Activated naive CD8-positive, alpha-beta T cell (primary cell): Measurements from ENCODE around the gene ITIH5.
"Not testable (repeated sequence)": the region's sequence is repeated elsewhere in the genome, so short reads cannot be mapped to it uniquely, and the experiment has no call there.

Experiments
- H3K27ac Mint-ChIP-seq: one replicate; pipeline ENCODE4 v1.8.0; 2021; ENCODE audit warnings: mixed read lengths
- H3K27me3 Mint-ChIP-seq: one replicate; pipeline ENCODE4 v1.8.0; 2021; ENCODE audit warnings: mixed read lengths
- H3K36me3 Mint-ChIP-seq: one replicate; pipeline ENCODE4 v1.8.0; 2021; ENCODE audit warnings: mixed read lengths
- H3K4me1 Mint-ChIP-seq: one replicate; pipeline ENCODE4 v1.8.0; 2021; ENCODE audit warnings: low read depth, mixed read lengths
- H3K4me3 Mint-ChIP-seq: one replicate; pipeline ENCODE4 v1.8.0; 2021; ENCODE audit warnings: mild to moderate bottlenecking, mixed read lengths
- H3K9me3 Mint-ChIP-seq: one replicate; pipeline ENCODE4 v1.8.0; 2021; ENCODE audit warnings: low read depth, mixed read lengths

The ITIH5 gene

DNA sequence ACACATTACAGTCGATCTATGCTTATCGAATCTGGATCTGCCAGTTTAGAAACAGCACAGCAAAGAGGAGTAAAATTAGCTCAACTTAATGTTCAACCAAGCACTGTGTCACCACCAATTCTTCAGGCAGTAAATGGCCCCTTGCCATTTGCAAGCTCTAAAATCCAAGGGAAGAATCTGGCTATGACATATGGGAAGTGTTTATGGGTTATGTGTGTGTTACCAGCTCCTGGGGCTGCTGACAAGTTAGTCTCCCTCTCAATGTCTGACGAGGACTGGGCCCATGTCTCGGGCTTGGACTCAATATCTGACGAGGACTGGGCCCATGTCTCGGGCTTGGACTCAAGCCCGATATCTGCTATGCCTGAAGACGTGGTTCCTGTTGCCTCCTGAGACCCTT is 30.7 kb upstream of the ITIH5 start:
- H3K9me3 Mint-ChIP-seq, result peaks cover 10% of the 10 kb centered on the region
- peaks cover 5% of the 10 kb centered on the region for H3K36me3 Mint-ChIP-seq
- no peak overlapping the region for H3K27ac Mint-ChIP-seq
- no peaks in the 10 kb centered on the region for H3K4me1 Mint-ChIP-seq
- peaks cover 19% of the 10 kb centered on the region for H3K27me3 Mint-ChIP-seq
- H3K4me3 Mint-ChIP-seq, result no peak overlapping the region

DNA sequence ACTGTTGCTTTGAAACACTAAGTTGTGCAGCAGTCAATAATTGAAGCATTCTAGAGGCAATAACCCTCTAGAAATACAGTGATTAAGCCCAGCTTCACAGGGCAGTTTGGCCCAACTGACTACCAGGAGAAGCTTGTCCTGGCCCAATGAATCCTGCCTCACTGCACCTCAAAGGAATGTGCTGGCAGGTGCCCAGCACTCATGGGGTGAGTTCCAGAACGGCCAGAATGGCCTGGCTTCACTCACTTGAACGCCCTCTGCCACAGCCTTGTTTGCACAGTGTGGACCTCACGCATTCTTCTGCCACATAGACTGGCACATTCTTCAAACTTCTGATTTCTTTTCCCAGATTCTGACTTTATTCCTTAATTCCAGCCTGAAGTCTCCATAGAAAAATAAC is 29.8 kb upstream of the ITIH5 start:
- H3K9me3 Mint-ChIP-seq, result peaks cover 11% of the 10 kb centered on the region

DNA sequence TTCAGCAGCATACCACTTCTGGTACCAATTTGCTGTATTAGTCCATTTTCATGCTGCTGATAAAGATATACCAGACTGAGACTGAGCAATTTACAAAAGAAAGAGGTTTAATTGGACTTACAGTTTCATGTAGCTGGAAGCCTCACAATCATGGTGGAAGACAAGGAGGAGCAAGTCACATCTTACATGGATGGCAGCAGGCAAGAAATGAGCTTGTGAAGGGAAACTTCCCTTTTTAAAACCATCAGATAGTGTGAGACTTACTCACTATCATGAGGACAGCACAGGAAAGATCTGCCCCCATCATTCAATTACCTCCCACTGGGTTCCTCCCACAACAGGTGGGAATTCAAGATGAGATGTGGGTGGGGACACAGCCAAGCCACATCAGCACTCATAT is 26.4 kb upstream of the ITIH5 start:
- H3K4me3 Mint-ChIP-seq, H3K36me3 Mint-ChIP-seq, H3K27me3 Mint-ChIP-seq, H3K4me1 Mint-ChIP-seq, H3K27ac Mint-ChIP-seq: not testable (repeated sequence)
- H3K9me3 Mint-ChIP-seq, result peaks cover 19% of the 10 kb centered on the region

More for the DNA sequence above, 29.8 kb upstream of the ITIH5 start:
- no peaks in the 10 kb centered on the region for H3K4me1 Mint-ChIP-seq
- H3K4me3 Mint-ChIP-seq, result no peak overlapping the region
- peaks cover 14% of the 10 kb centered on the region for H3K27me3 Mint-ChIP-seq
- peaks cover 5% of the 10 kb centered on the region for H3K36me3 Mint-ChIP-seq
- no peak overlapping the region for H3K27ac Mint-ChIP-seq

DNA sequence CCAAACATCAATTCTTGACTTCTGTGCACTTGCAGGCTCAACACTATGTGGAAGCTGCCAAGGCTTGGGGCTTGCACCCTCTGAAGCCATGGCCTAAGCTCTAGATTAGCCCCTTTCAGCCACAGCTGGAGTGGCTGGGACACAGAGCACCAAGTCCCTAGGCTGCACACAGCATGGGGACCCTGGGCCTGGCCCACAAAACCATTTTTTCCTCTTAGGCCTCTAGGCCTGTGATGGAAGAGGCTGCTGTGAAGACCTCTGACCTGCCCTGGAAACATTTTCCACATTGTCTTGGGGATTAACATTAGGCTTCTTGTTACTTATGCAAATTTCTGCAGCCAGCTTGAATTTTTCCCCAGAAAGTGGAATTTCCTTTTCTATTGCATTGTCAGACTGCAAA is 25.6 kb upstream of the ITIH5 start:
- H3K27me3 Mint-ChIP-seq, H3K27ac Mint-ChIP-seq, H3K4me1 Mint-ChIP-seq, H3K4me3 Mint-ChIP-seq, H3K36me3 Mint-ChIP-seq: not testable (repeated sequence)
- peaks cover 19% of the 10 kb centered on the region for H3K9me3 Mint-ChIP-seq

DNA sequence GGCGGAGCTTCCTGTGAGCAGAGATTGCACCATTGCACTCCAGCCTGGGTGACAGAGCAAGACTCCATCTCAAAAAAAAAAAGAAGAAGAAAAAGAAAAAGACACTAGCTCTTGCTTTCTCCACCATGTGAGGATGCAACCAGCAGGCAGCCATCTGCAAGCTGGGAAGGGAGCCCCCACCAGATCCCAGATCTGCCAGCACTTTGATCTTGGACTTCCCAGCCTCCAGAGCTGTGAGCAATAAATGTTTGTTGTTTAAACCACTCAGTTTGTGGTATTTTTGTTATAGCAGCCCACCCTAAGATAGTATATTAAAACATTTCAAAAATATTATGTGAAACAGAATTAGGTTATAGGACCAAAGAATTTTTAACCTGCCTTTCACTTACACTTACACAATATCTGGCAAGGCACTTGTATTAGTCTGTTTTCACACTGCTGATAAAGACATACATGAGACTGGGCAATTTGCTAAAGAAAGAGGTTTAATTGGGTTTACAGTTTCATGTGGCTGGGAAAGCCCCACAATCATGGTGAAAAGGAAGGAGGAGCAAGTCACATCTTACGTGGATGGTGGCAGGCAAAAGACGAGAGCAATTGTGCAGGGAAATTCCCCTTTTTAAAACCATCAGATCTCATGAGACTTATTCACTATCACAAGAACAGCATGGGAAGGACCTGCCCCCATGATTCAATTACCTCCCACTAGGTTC is 24.3 kb upstream of the ITIH5 start:
- H3K27ac Mint-ChIP-seq, result not testable (repeated sequence)

DNA sequence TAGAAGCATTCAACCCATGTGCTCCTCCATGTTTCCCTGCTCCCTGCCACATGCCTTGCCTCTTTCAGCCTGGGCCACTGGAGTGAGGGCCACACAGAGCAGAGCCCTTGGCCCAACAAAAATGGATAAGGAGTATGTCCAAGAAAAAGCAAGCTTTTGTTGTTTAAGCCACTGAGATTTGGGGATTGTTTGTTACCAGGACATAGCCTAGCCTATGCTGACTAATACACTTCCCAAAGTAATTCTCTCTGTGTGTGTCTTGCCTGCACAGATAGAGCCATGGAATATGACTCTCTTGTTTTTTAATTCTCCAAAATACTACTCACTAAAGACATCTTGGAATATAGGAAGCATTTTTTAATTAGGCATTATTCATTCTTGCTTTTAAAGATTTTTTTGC is 22.8 kb upstream of the ITIH5 start:
- Mint-ChIP-seq H3K36me3 (peaks cover 8% of the 10 kb centered on the region), H3K27me3 (no peaks in the 10 kb centered on the region), H3K4me3 (no peak overlapping the region), H3K4me1 (peaks cover 8% of the 10 kb centered on the region), H3K27ac (no peak overlapping the region), H3K9me3 (peaks cover 19% of the 10 kb centered on the region)

More for the DNA sequence above, 24.3 kb upstream of the ITIH5 start:
- H3K9me3 Mint-ChIP-seq, result peaks cover 19% of the 10 kb centered on the region
- not testable (repeated sequence) for H3K36me3 Mint-ChIP-seq, H3K4me3 Mint-ChIP-seq, H3K4me1 Mint-ChIP-seq, H3K27me3 Mint-ChIP-seq

DNA sequence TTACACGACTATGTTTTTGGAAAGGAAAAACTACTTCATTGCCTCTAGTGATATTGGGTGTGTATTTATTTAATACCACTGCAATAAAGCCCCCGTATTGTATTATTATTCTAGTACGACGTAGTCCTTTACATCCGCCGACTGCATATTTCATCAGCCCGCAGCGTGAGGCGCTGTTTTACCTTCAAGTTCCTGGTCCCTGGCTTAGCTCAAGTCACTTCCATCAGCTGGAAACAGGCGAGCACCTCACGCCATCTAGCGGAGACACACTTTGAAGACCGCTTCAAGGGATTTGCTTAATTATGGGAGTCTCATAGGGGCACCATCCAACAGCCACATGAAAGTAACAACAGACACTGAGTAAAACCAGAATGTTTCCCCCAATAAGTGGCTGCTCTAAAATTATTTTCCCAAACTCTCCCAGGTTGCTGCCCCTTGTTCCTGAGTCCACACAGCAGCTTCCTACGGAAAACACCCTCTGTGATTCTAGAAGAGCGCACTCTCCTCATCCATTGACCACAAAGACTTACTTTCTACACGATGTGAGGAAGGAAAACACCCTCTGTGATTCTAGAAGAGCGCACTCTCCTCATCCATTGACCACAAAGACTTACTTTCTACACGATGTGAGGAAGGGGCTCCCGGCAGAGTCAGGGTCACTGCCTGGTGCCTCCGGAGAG is 20.6 kb upstream of the ITIH5 start:
- no peak overlapping the region for H3K27ac Mint-ChIP-seq
- H3K4me1 Mint-ChIP-seq, result peaks cover 8% of the 10 kb centered on the region
- H3K4me3 Mint-ChIP-seq, result peak overlapping the region; percentile 15
- peaks cover 2% of the 10 kb centered on the region for H3K36me3 Mint-ChIP-seq
- no peaks in the 10 kb centered on the region for H3K27me3 Mint-ChIP-seq
- peaks cover 10% of the 10 kb centered on the region for H3K9me3 Mint-ChIP-seq

DNA sequence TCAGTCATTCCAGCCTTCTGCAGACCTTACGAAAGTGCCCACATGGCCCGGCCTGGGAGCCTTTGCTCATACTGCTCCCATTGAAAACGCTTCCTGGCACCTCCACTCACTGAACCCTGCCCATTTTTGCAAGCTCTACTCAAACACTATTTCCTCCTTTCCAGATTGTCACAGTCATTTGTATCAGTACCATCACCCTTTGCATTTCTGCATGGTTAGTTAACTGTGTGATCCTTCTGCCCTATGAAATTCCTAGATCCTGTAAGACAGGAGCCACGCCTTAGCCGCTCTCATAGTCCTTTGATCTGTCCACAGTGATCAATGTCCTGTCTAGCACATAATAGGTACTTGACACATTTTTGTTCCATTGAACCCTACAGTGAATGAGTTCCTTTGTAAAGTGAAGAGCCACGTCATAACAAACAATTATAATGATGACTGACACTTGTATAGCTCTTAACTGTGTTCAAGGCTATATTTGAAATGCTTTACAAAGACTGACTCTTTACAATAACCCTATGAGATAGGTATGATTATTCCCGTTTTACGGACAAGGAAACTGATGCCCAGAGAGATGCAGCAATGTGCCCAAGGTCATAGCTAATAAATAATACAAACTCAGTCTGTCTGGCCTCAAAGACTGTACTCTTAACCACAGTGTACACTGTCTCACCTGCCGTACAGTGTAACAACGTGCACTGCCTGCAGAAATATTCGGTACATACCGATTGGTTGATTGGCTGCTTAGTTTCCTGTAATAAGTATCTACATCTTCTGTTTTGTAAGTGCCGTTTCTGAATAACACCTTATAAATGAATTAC is 19.8 kb upstream of the ITIH5 start:
- Mint-ChIP-seq H3K4me3 (no peak overlapping the region), H3K27ac (no peak overlapping the region), H3K9me3 (peaks cover 8% of the 10 kb centered on the region), H3K4me1 (peaks cover 8% of the 10 kb centered on the region), H3K27me3 (no peaks in the 10 kb centered on the region), H3K36me3 (peaks cover 2% of the 10 kb centered on the region)

DNA sequence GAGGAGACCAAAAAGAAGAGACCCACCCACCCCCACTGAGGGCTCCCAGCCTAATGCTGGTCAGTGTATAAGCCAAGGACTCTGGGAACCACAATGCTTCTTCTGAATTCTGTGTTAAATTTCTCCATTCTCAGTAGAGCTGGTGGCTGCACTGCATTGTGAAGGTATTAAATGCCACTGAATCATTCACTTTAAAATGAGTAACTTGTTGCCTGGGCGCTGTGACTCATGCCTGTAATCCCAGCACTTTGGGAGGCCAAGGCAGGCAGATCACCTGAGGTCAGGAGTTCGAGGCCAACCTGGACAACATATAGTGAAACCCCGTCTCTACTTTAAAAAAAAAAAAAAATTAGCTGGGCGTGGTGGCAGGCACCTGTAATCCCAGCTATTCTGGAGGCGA is 13.3 kb upstream of the ITIH5 start:
- H3K9me3 Mint-ChIP-seq, H3K36me3 Mint-ChIP-seq, H3K4me3 Mint-ChIP-seq, H3K27ac Mint-ChIP-seq, H3K4me1 Mint-ChIP-seq: not testable (repeated sequence)
- peaks cover 12% of the 10 kb centered on the region for H3K27me3 Mint-ChIP-seq

DNA sequence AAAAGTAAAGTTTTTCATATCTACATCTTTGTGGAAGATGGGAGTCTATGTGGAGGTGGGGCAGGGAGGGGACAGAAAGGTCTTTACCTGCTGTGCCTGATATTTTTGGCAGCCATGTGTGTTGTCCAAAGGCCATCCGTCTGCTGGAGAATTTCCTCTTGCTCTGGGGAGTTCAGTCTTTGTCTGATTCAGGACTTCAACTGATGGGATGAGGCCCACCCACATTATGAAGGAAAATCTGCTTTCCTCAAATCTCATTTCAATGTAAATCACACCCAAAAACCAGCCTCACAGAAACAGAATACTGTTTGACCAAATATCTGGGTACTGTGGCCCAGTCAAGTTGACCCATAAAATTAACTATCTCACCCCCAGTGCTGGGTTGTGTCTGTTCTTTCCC is 12.5 kb upstream of the ITIH5 start:
- peaks cover 15% of the 10 kb centered on the region for H3K27me3 Mint-ChIP-seq
- no peaks in the 10 kb centered on the region for H3K9me3 Mint-ChIP-seq
- no peak overlapping the region for H3K27ac Mint-ChIP-seq
- H3K4me3 Mint-ChIP-seq, result no peak overlapping the region
- peaks cover 3% of the 10 kb centered on the region for H3K36me3 Mint-ChIP-seq
- H3K4me1 Mint-ChIP-seq, result no peaks in the 10 kb centered on the region

DNA sequence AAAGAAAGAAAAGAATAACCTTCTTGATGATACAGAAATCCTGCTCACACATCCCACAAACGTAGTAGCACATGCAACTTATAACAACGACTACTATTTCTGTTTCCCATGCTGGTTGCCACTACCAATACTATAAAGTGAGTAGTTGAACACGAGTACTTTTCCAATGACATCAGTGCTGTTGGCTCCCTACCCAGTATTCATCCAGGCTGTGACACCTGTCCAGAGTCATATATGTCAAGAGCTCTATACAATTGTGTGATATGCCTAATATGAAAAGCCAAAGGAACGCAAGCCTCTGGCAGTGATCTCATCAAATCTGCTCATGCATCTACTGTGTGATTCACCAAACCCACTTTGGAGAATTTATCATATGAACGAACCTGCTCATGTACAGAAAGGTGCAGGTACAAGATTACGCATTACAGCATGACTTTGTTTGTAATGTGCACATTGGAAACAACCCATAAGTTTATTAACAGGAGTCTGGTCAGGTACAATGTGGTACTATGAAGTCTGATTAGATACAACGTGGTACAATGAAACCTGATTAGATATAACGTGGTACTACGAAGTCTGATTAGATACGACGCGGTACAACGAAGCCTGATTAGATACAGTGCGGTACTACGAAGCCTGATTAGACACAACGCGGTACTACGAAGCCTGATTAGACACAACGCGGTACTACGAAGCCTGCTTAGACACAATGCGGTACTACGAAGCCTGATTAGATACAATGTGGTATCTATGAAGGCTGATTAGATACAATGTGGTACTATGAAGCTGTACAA is 5.8 kb upstream of the ITIH5 start:
- Mint-ChIP-seq H3K27ac (no peak overlapping the region), H3K36me3 (peaks cover 5% of the 10 kb centered on the region), H3K4me1 (peaks cover 6% of the 10 kb centered on the region), H3K27me3 (peaks cover 48% of the 10 kb centered on the region), H3K9me3 (no peaks in the 10 kb centered on the region), H3K4me3 (no peak overlapping the region)

DNA sequence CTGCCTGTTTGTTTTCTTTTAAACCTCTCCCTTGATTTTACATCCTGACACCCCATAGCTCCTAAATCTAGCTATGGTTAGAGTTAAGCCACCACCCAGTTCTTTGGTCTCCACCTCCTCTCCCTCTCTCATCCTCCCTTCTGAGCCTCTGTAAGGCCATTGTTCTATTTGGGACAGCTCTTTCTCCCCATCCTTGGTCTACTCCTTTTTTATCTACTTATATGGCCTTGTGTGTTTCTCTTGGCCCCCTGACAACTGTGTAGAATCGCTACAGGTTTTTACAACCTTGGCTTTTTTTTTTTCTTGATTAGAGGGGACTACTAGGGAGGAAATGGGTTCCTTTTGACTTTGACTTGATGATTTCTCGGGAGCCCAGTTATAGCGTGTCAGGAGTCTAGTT is 3.4 kb upstream of the ITIH5 start:
- Mint-ChIP-seq H3K4me3 (no peak overlapping the region), H3K27ac (no peak overlapping the region), H3K36me3 (peaks cover 2% of the 10 kb centered on the region), H3K4me1 (peaks cover 17% of the 10 kb centered on the region), H3K9me3 (no peaks in the 10 kb centered on the region), H3K27me3 (peaks cover 49% of the 10 kb centered on the region)

DNA sequence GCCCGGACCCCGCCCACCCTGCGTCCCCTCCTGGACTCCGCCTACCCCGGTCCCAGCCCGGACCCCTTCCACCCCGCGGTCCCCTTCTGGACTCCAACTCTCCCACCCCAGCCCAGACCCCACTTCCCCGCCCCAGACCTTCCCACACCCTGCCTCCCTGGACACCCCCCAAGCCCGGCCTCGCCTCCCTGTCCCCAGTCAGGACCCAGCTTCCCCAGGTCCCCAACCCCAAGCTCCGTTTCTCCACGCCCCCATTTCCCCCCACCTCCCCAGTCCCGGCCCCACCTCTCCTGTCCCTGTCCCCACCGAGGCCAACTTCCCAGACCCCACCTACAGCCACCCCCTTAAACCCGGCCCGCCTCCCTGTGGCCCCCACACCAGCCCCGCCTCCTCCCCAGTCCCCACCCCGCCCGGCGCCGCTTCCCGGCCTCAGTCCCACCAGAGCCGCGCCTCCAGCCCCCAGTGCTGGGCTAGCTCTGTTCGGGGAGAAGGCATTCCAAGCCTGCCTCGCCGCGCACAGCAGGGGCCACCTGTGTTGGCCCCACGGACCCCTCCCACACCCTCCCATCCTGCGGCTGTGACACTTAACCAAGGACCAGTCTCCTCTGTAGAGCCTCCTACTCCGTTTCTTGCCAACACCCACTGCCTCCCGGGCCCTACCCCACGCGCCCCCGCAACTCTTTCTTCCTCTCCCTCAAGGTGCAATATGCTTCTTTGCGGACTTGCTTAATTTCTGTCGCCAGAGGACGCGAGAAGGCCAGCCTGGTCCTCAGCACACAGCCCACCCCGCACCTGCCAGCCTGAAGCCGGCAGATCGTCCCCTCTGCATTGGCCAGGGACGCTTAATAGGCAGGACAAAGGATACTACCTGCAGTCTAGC is 736 bp upstream of the ITIH5 start:
- no peaks in the 10 kb centered on the region for H3K9me3 Mint-ChIP-seq
- H3K36me3 Mint-ChIP-seq, result peaks cover 2% of the 10 kb centered on the region
- peak overlapping the region; percentile 86 for H3K4me3 Mint-ChIP-seq
- peaks cover 17% of the 10 kb centered on the region for H3K4me1 Mint-ChIP-seq
- H3K27ac Mint-ChIP-seq, result no peak overlapping the region
- peaks cover 42% of the 10 kb centered on the region for H3K27me3 Mint-ChIP-seq

DNA sequence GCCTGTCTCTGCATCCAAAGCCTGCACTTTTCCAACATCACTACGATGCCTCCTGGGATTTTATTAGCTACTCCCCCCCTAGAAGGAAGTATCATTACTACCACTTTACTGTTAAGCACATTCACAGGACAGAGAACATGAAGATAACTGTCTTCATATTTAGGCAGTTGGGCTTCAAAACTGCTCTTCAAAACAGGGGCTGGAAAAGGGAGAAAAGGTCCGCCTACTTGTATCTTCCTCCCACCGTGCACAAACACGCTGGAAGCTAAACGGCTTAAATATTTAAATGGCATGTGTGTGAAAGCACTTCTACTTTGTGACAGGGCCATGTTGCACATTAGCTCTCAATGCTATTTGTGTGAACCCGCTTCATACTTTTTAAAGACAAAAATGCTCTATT is 999 bp downstream of the ITIH5 start:
- Mint-ChIP-seq H3K9me3 (no peaks in the 10 kb centered on the region), H3K36me3 (peaks cover under 1% of the 10 kb centered on the region), H3K4me3 (peak overlapping the region; percentile 82), H3K4me1 (peaks cover 17% of the 10 kb centered on the region), H3K27ac (no peak overlapping the region), H3K27me3 (peaks cover 43% of the 10 kb centered on the region)
